ENCODE data around the gene HSDL2.

DNA sequence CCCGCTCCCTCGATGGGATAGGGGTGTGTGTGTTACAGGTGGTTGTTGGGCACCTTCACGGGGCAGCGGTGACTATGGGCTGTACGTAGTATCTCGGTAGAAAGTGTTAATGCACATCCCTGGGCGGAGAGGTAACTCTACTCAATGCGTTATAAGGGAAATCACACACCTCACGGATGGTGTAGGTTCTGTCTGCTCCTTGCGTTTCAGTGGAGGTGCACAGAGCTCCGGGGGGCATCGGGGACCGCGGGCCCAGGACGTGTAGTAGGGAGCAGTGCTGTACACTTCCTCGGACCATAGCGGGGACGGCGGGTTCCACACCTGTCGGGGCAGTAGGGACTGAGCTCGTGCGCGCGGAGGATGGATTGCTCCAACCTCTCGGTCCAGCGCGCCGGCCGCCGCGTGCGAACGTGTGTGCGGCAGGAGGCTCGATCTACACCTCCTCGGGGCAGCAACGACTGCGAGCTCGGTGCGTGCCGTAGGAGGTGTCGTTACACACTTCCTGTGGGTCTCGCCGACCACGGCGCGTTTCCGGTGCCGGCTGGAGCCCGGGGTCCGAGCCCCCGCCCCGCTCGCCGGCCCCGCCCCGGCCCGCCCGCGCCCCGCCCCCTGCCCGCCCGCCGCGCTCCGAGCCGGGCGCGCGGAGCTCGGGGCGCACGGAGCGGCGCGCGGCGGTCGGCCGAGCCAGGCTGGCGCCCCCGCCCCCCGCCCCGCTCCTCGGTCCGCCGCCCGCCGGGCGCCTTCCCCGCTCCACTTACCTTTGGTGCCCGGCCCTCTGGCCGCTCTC, 106.5 kb downstream of the HSDL2 start, which contains the start of gene KIAA1958:
- no peak for TF ChIP-seq EZH2 (IDR thresholded peaks at IDR 0.05; ENCODE audit: insufficient read depth, poor library complexity, severe bottlenecking)
- no peak for TF ChIP-seq EZH2phosphoT487 (IDR thresholded peaks at IDR 0.05; ENCODE audit: insufficient read depth, low read depth)

Measured in GM23248 (cell line).